Measurements from ENCODE around the gene NWD2.

Gene NWD2

DNA sequence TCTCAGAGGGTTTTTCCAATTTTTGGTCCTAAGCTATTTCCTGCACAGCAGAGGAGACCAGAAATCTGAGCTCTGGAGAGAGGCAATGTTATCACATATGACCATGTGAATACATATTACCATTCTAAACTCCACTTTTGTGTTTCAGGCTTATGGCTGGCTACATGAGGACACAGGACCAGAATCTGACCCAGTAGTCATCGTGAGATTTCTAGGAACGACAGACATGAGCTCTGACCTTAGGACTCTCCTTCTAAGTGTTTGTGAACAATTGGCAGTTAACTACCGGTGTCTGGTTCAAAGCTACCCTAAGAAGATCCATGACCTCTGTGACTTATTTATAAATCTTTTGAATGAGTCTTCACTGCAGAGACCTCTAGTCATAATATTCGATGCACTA, 198.6 kb downstream of the NWD2 start:
- TF ChIP-seq PAX5 (IDR thresholded peaks at IDR 0.05; ENCODE audit: insufficient read depth, low read length, severe bottlenecking) (no peak), POU2F2 (IDR thresholded peaks at IDR 0.05; ENCODE audit: low read depth, low read length) (no peak), POLR2A (IDR thresholded peaks at IDR 0.05; ENCODE audit: low read depth, low read length) (no peak), SPI1 (IDR thresholded peaks at IDR 0.05; ENCODE audit: low read depth, low read length) (no peak), TAF1 (IDR thresholded peaks at IDR 0.05; ENCODE audit: low read depth, low read length) (no peak), POLR2AphosphoS5 (IDR thresholded peaks at IDR 0.05; ENCODE audit: low read depth, low read length) (no peak)
- no peak for DNase-seq (ENCODE audit: insufficient read length, low spot score)
- FAIRE-seq: no peak

DNA sequence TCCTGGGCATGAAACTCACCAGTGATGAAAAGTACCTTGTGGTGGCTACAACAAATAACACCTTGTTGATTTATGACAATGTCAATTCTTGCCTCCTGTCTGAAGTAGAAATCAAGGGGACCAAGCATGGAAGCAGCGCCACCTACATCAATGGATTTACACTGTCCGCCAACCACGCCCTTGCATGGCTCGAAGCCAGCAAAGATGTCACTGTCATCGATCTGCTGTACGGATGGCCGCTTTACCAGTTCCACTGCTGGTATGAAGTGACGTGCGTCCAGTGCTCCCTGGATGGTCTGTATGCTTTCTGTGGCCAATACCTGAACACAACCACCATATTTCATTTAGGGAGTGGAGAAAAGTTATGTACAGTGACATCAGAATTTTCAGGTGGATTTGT, 200.5 kb downstream of the NWD2 start:
- FAIRE-seq: no peak
- no peak for DNase-seq (ENCODE audit: insufficient read length, low spot score)
- TF ChIP-seq POLR2A (IDR thresholded peaks at IDR 0.05; ENCODE audit: low read depth, low read length): no peak
- TF ChIP-seq TAF1 (IDR thresholded peaks at IDR 0.05; ENCODE audit: low read depth, low read length): no peak
- no peak for TF ChIP-seq SPI1 (IDR thresholded peaks at IDR 0.05; ENCODE audit: low read depth, low read length)

DNA sequence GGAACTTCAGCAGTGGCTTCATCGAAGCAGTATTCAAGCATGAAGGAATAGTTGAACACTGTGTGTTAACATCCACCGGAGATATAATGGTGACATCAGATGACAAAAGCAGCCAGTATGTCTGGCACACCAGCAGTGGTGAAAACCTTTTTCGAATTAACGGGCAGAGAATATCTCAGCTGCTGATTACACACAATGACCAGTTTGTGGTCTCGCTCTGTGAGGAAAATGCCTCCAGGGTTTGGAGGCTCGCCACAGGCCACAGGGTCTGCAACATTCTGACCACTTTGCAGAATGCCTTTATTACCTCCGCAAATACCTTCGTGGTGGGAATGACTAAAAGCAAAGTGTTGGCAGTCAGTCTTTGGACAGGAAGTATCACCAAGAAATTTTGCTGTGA, 201.5 kb downstream of the NWD2 start:
- FAIRE-seq (peak; percentile 33), DNase-seq (ENCODE audit: insufficient read length, low spot score) (no peak)
- TF ChIP-seq POLR2A (IDR thresholded peaks at IDR 0.05; ENCODE audit: low read depth, low read length) (no peak), TAF1 (IDR thresholded peaks at IDR 0.05; ENCODE audit: low read depth, low read length) (no peak), PAX5 (IDR thresholded peaks at IDR 0.05; ENCODE audit: insufficient read depth, low read length, severe bottlenecking) (no peak), SPI1 (IDR thresholded peaks at IDR 0.05; ENCODE audit: low read depth, low read length) (no peak), POU2F2 (IDR thresholded peaks at IDR 0.05; ENCODE audit: low read depth, low read length) (no peak), POLR2AphosphoS5 (IDR thresholded peaks at IDR 0.05; ENCODE audit: low read depth, low read length) (no peak)

- no peak for FAIRE-seq
- DNase-seq (ENCODE audit: insufficient read length, low spot score): no peak
- TF ChIP-seq SPI1 (IDR thresholded peaks at IDR 0.05; ENCODE audit: low read depth, low read length) (no peak), POLR2A (IDR thresholded peaks at IDR 0.05; ENCODE audit: low read depth, low read length) (no peak), PAX5 (IDR thresholded peaks at IDR 0.05; ENCODE audit: insufficient read depth, low read length, severe bottlenecking) (no peak), TAF1 (IDR thresholded peaks at IDR 0.05; ENCODE audit: low read depth, low read length) (no peak)
Measured at GRCh38 chr4:37447886-37448285, 203.3 kb downstream of the NWD2 start.

GRCh38 chr4:37450309-37450708, 205.8 kb downstream of the NWD2 start:
- TF ChIP-seq SPI1 (IDR thresholded peaks at IDR 0.05; ENCODE audit: low read depth, low read length) (no peak), POLR2A (IDR thresholded peaks at IDR 0.05; ENCODE audit: low read depth, low read length) (no peak), POLR2AphosphoS5 (IDR thresholded peaks at IDR 0.05; ENCODE audit: low read depth, low read length) (no peak), POU2F2 (IDR thresholded peaks at IDR 0.05; ENCODE audit: low read depth, low read length) (no peak), TAF1 (IDR thresholded peaks at IDR 0.05; ENCODE audit: low read depth, low read length) (no peak), PAX5 (IDR thresholded peaks at IDR 0.05; ENCODE audit: insufficient read depth, low read length, severe bottlenecking) (no peak)
- DNase-seq (ENCODE audit: insufficient read length, low spot score) (no peak), FAIRE-seq (no peak)

GRCh38 chr4:37450911-37451310, 206.4 kb downstream of the NWD2 start:
- FAIRE-seq: no peak
- no peak for TF ChIP-seq POLR2A (IDR thresholded peaks at IDR 0.05; ENCODE audit: low read depth, low read length)
- TF ChIP-seq POU2F2 (IDR thresholded peaks at IDR 0.05; ENCODE audit: low read depth, low read length): no peak
- no peak for TF ChIP-seq SPI1 (IDR thresholded peaks at IDR 0.05; ENCODE audit: low read depth, low read length)
- TF ChIP-seq PAX5 (IDR thresholded peaks at IDR 0.05; ENCODE audit: insufficient read depth, low read length, severe bottlenecking): no peak
- no peak for TF ChIP-seq POLR2AphosphoS5 (IDR thresholded peaks at IDR 0.05; ENCODE audit: low read depth, low read length)
- no peak for TF ChIP-seq TAF1 (IDR thresholded peaks at IDR 0.05; ENCODE audit: low read depth, low read length)

GRCh38 chr4:37451656-37452055, 207.1 kb downstream of the NWD2 start:
- DNase-seq (ENCODE audit: insufficient read length, low spot score) (no peak), FAIRE-seq (no peak)
- no peak for TF ChIP-seq POLR2AphosphoS5 (IDR thresholded peaks at IDR 0.05; ENCODE audit: low read depth, low read length)
- no peak for TF ChIP-seq POLR2A (IDR thresholded peaks at IDR 0.05; ENCODE audit: low read depth, low read length)
- TF ChIP-seq TAF1 (IDR thresholded peaks at IDR 0.05; ENCODE audit: low read depth, low read length): no peak
- no peak for TF ChIP-seq POU2F2 (IDR thresholded peaks at IDR 0.05; ENCODE audit: low read depth, low read length)
- TF ChIP-seq PAX5 (IDR thresholded peaks at IDR 0.05; ENCODE audit: insufficient read depth, low read length, severe bottlenecking): no peak
- no peak for TF ChIP-seq SPI1 (IDR thresholded peaks at IDR 0.05; ENCODE audit: low read depth, low read length)

More at GRCh38 chr4:37450911-37451310, 206.4 kb downstream of the NWD2 start:
- DNase-seq (ENCODE audit: insufficient read length, low spot score): no peak

DNA sequence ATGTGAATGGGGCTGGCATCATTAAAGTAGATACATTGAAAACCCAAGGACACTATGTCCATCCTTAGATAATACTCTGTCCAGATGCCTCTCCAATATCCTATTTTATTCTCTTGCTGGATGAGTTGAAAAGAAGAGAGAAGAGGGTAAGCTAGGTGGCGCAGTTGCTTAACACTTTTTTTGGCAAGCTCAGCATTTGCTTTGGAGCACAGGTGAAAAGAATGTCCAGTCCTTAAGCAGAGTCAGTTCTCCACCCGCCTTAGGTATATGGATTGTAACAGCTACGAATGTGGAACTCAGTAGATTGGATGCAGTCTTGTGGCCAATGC, 208.4 kb downstream of the NWD2 start:
- DNase-seq (ENCODE audit: insufficient read length, low spot score) (peak; percentile 45), FAIRE-seq (peak; percentile 87)

GRCh38 chr4:37453281-37453998, 208.9 kb downstream of the NWD2 start:
- peak; percentile 58 for FAIRE-seq
- no peak for TF ChIP-seq POLR2A (IDR thresholded peaks at IDR 0.05; ENCODE audit: low read depth, low read length)
- TF ChIP-seq SPI1 (IDR thresholded peaks at IDR 0.05; ENCODE audit: low read depth, low read length): no peak
- TF ChIP-seq POLR2AphosphoS5 (IDR thresholded peaks at IDR 0.05; ENCODE audit: low read depth, low read length): no peak
- TF ChIP-seq POU2F2 (IDR thresholded peaks at IDR 0.05; ENCODE audit: low read depth, low read length): no peak
- TF ChIP-seq PAX5 (IDR thresholded peaks at IDR 0.05; ENCODE audit: insufficient read depth, low read length, severe bottlenecking): no peak
- TF ChIP-seq TAF1 (IDR thresholded peaks at IDR 0.05; ENCODE audit: low read depth, low read length): no peak
- DNase-seq (ENCODE audit: insufficient read length, low spot score): peak; percentile 58

More for the DNA sequence above, 208.4 kb downstream of the NWD2 start:
- no peak for TF ChIP-seq POLR2AphosphoS5 (IDR thresholded peaks at IDR 0.05; ENCODE audit: low read depth, low read length)
- no peak for TF ChIP-seq SPI1 (IDR thresholded peaks at IDR 0.05; ENCODE audit: low read depth, low read length)
- TF ChIP-seq PAX5 (IDR thresholded peaks at IDR 0.05; ENCODE audit: insufficient read depth, low read length, severe bottlenecking): no peak
- no peak for TF ChIP-seq POLR2A (IDR thresholded peaks at IDR 0.05; ENCODE audit: low read depth, low read length)
